Measurements from ENCODE around the gene CASS4. TPM values are rescaled to one million over a fixed set of nuclear protein-coding genes. Genes with fewer than 3 reads are reported as not detected.
"Not testable (repeated sequence)": the region's sequence is repeated elsewhere in the genome, so short reads cannot be mapped to it uniquely, and the experiment has no call there.

CASS4 gene
- polyA plus RNA-seq (ENCODE audit: insufficient read length in 10 of 10): 1 to 10 TPM; 3.7 to 6.9 (median 5.6) TPM
- long read RNA-seq, donor 1: 0 reads
- long read RNA-seq, donor 2: 0 reads
- long read RNA-seq, donor 3: 0 reads
- long read RNA-seq, donor 4: 0 reads
- long read RNA-seq, donor 5: 0 reads
- long read RNA-seq, donor 6: 0 reads
- long read RNA-seq, donor 7: 0 reads
- long read RNA-seq, donor 8: 0 reads
- long read RNA-seq, donor 9: 0 reads

- DNase-seq: peak in 2 of 3 donors; percentile 30 to 36
Measured at GRCh38 chr20:56411759-56412472, at the start of gene CASS4. CASS4 (plus strand) TSS chr20:56412260; CDS start chr20:56412459, 199 bp downstream.

GRCh38 chr20:56362833-56363413 is 49.1 kb upstream of the CASS4 start:
- DNase-seq: peak in 1 of 3 donors; percentile 6

- no peak for DNase-seq
Measured at GRCh38 chr20:56363491-56363890, 48.6 kb upstream of the CASS4 start.

GRCh38 chr20:56368351-56369134 is 43.5 kb upstream of the CASS4 start:
- no peak for DNase-seq

- DNase-seq: no peak
Measured at GRCh38 chr20:56369179-56369578, 42.9 kb upstream of the CASS4 start.

GRCh38 chr20:56371977-56372376 is 40.1 kb upstream of the CASS4 start:
- DNase-seq: no peak

GRCh38 chr20:56372850-56373249 is 39.2 kb upstream of the CASS4 start:
- DNase-seq: no peak

- peak in 1 of 3 donors; percentile 65 for DNase-seq
Measured at GRCh38 chr20:56373942-56374341, 38.1 kb upstream of the CASS4 start.

GRCh38 chr20:56376331-56376730 is 35.7 kb upstream of the CASS4 start:
- no peak for DNase-seq

GRCh38 chr20:56378386-56378785 is 33.7 kb upstream of the CASS4 start:
- DNase-seq: no peak

GRCh38 chr20:56380375-56380774 is 31.7 kb upstream of the CASS4 start:
- no peak for DNase-seq

GRCh38 chr20:56381501-56381900 is 30.6 kb upstream of the CASS4 start:
- DNase-seq: no peak

GRCh38 chr20:56382696-56383095 is 29.4 kb upstream of the CASS4 start:
- no peak for DNase-seq

- DNase-seq: no peak
Measured at GRCh38 chr20:56383334-56383733, 28.7 kb upstream of the CASS4 start.

- DNase-seq: no peak
Measured at GRCh38 chr20:56385130-56385529, 26.9 kb upstream of the CASS4 start.

GRCh38 chr20:56386219-56386618 is 25.8 kb upstream of the CASS4 start:
- DNase-seq: no peak

GRCh38 chr20:56388882-56389281 is 23.2 kb upstream of the CASS4 start:
- no peak for DNase-seq

GRCh38 chr20:56389807-56390206 is 22.3 kb upstream of the CASS4 start:
- DNase-seq: no peak

- not testable (repeated sequence) for DNase-seq
Measured at GRCh38 chr20:56390396-56390795, 21.7 kb upstream of the CASS4 start.

GRCh38 chr20:56391037-56391436 is 21.0 kb upstream of the CASS4 start:
- no peak for DNase-seq

- peak in 1 of 3 donors; percentile 22 for DNase-seq
Measured at GRCh38 chr20:56391596-56392131, 20.4 kb upstream of the CASS4 start.
